Spleen (tissue), 11 donors: ENCODE results near the gene XRCC4. TPM values are rescaled to one million over a fixed set of nuclear protein-coding genes. Genes with fewer than 3 reads are reported as not detected.

Experiments used
- DNase-seq: peaks from one replicate; pipeline ENCODE4 v3.0.0-alpha.2; 2020
- H3K27ac ChIP-seq, 8 donors: fragments of 200-600 bp; sonication (generic) in 7 of 8; 1 replicate in 4 of 8; 2 replicates in 4 of 8; pipeline versions ENCODE4 v1.5.0 to v1.8.0; 2016 to 2021; ENCODE audit warnings: inconsistent platforms in 4 of 8, mild to moderate bottlenecking in 4 of 8, moderate library complexity in 1 of 8
- H3K27me3 ChIP-seq, 7 donors: fragments of 200-600 bp; sonication (generic) in 6 of 7; replicated peaks in 1 of 7; 1 replicate in 4 of 7; 2 replicates in 3 of 7; pipeline versions ENCODE4 v1.5.0 to v1.8.0; 2016 to 2021; ENCODE audit warnings: inconsistent platforms in 3 of 7, mild to moderate bottlenecking in 1 of 7
- H3K36me3 ChIP-seq, 6 donors: fragments of 200-600 bp; sonication (generic) in 5 of 6; 1 replicate in 4 of 6; 2 replicates in 2 of 6; pipeline versions ENCODE4 v1.5.0 to v1.8.0; 2016 to 2021; ENCODE audit warnings: inconsistent platforms in 2 of 6
- H3K4me1 ChIP-seq, 6 donors: fragments of 200-600 bp; sonication (generic) in 5 of 6; 1 replicate in 3 of 6; 2 replicates in 3 of 6; pipeline versions ENCODE4 v1.5.0 to v1.8.0; 2016 to 2021; ENCODE audit warnings: inconsistent platforms in 3 of 6
- H3K4me3 ChIP-seq, 8 donors: fragments of 200-600 bp; sonication (generic) in 7 of 8; 1 replicate in 4 of 8; 2 replicates in 4 of 8; pipeline versions ENCODE4 v1.5.0 to v1.8.0; 2016 to 2021; ENCODE audit warnings: inconsistent platforms in 4 of 8, mild to moderate bottlenecking in 4 of 8, moderate library complexity in 2 of 8
- H3K9me3 ChIP-seq, 8 donors: fragments of 200-600 bp; sonication (generic) in 7 of 8; 1 replicate in 4 of 8; 2 replicates in 4 of 8; pipeline versions ENCODE4 v1.5.0 to v1.8.0; 2016 to 2021; ENCODE audit warnings: inconsistent platforms in 4 of 8
- CTCF ChIP-seq, 11 experiments: fragments of 200-600 bp in 7 of 11; fragments of 450-650 bp in 4 of 11; sonication (generic) in 4 of 11; IDR thresholded peaks in 8 of 11; conservative IDR thresholded peaks in 3 of 11; 1 replicate in 7 of 11; 2 replicates in 4 of 11; pipeline versions ENCODE4 v1.4.0 to v1.8.0; 2016 to 2021; ENCODE audit warnings: antibody characterized with exemption in 11 of 11, inconsistent platforms in 4 of 11, mild to moderate bottlenecking in 1 of 11
- POLR2A ChIP-seq, 3 donors: fragments of 450-650 bp; IDR thresholded peaks; one replicate each; pipeline ENCODE4 v1.5.1; 2017; ENCODE audit warnings: antibody characterized with exemption in 3 of 3, mild to moderate bottlenecking in 1 of 3
- POLR2AphosphoS5 ChIP-seq, 3 donors: sonication (generic); formaldehyde crosslinking; IDR thresholded peaks; one replicate each; pipeline ENCODE4 v1.5.1; 2017; ENCODE audit warnings: antibody characterized with exemption in 3 of 3
- WGBS, 5 donors: extraction: QIAGEN DNeasy Blood & Tissue Kit in 3 of 5; methylation state at CpG; one replicate each; pipeline versions ENCODE4 v1.1.5 to v1.1.7; 2013 to 2018; 5-methylcytosine and 5-hydroxymethylcytosine counted together
- intact Hi-C: fragments of 100-400 bp; cut with DNase I; formaldehyde crosslinking; loops from one replicate; pipeline ENCODE4 v1.15.0; 2023; ENCODE audit warnings: low total_unique reads
- polyA plus RNA-seq, 3 donors: library from polyadenylated mRNA; stranded (reverse); fragments of 200-250 nt; gene quantifications; one replicate each; pipeline ENCODE4 v1.2.1, GENCODE V29; 2013
- total RNA-seq, 7 donors: library from RNA; depleted of rRNA in 3 of 7; stranded (reverse); fragments of >200 nt in 3 of 7; fragmentation: NEBNext Ultra II Directional in 4 of 7; extraction: Animal tissue kit (Norgen Biotek cat#: 25700) in 4 of 7; gene quantifications; one replicate each; pipeline versions ENCODE4 v1.1.0 to v1.2.1, GENCODE V29; 2016 to 2021
- donor health status: healthy with polysubstance abuse.
- donor health status: DM: no; HTN: no; CAD: no; lungs with moderate emphysema.
- donor health status: DM: no; HTN: no; CAD: no.
- donor health status: Bipolar disorder and iron deficiency.
- donor health status: healthy.
- donor health status: DM: no; HTN: no; CAD: no.
- donor health status: DM: yes; HTN: yes; CAD: no.

Gene XRCC4
- total and polyA plus RNA-seq, 10 donors: 4.3 to 14.5 (median 9.6) TPM

- no peak overlapping the region for H3K27ac ChIP-seq
- WGBS, 5 donors: 72 to 90% (median 85%) methylated on average over 1 of the region's 1 CpG
- TF ChIP-seq CTCF (IDR thresholded peaks at IDR 0.05 in 8 of 11, conservative IDR thresholded peaks at IDR 0.05 in 3 of 11) (no peak), POLR2AphosphoS5 (IDR thresholded peaks at IDR 0.05) (no peak), POLR2A (IDR thresholded peaks at IDR 0.05) (no peak)
- no peaks in the 10 kb centered on the region for H3K27me3 ChIP-seq
- peaks cover 0 to 37% (median 10%) of the 10 kb centered on the region in 6 donors for H3K36me3 ChIP-seq
- H3K4me1 ChIP-seq: no peaks in the 10 kb centered on the region
- intact Hi-C loops: no loop called here
- no peak overlapping the region for H3K4me3 ChIP-seq
- H3K9me3 ChIP-seq: peaks cover 0 to 24% (median 16%) of the 10 kb centered on the region in 8 donors
- no peak for DNase-seq
Measured at GRCh38 chr5:83109380-83109779, 32.0 kb downstream of the XRCC4 start.

- TF ChIP-seq POLR2AphosphoS5 (IDR thresholded peaks at IDR 0.05) (no peak), POLR2A (IDR thresholded peaks at IDR 0.05) (no peak), CTCF (IDR thresholded peaks at IDR 0.05 in 8 of 11, conservative IDR thresholded peaks at IDR 0.05 in 3 of 11) (no peak)
- Histone ChIP-seq H3K9me3 (peaks cover 0 to 36% (median 24%) of the 10 kb centered on the region in 8 donors), H3K27ac (no peak overlapping the region), H3K36me3 (peaks cover 0 to 42% (median 14%) of the 10 kb centered on the region in 6 donors), H3K27me3 (no peaks in the 10 kb centered on the region), H3K4me1 (no peaks in the 10 kb centered on the region), H3K4me3 (no peak overlapping the region)
- no peak for DNase-seq
- 90 to 98% (median 92%) methylated on average over 1 of the region's 1 CpG for WGBS, 5 donors
- intact Hi-C loops: no loop called here
Measured at GRCh38 chr5:83115816-83116215, 38.5 kb downstream of the XRCC4 start.

DNA sequence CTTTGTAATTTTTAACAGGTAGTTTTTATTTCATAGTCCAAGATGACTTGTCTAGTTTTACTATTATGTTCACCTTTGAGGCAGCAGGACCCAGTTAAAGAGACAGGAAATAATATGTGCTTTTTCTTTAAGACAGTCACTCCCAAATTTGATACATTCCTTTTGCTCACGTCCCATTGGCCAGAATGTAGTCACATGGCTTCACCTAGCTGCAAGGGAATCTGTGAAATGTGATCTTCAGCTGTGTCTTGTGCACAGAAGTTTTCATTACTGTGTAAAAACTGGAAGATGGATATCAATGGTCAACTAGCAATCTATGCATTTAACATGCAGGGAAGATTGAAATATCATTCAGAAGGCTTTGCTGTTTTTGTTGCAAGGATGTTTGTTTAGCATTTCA, 41.1 kb downstream of the XRCC4 start:
- Histone ChIP-seq H3K4me3 (no peak overlapping the region), H3K36me3 (peaks cover 0 to 28% (median 8%) of the 10 kb centered on the region in 6 donors), H3K4me1 (no peaks in the 10 kb centered on the region), H3K27me3 (no peaks in the 10 kb centered on the region), H3K9me3 (peaks cover 0 to 22% (median 17%) of the 10 kb centered on the region in 8 donors), H3K27ac (no peak overlapping the region)
- TF ChIP-seq POLR2AphosphoS5 (IDR thresholded peaks at IDR 0.05): no peak
- no peak for TF ChIP-seq CTCF (IDR thresholded peaks at IDR 0.05 in 8 of 11, conservative IDR thresholded peaks at IDR 0.05 in 3 of 11)
- no peak for TF ChIP-seq POLR2A (IDR thresholded peaks at IDR 0.05)
- WGBS, 5 donors: 92 to 100% (median 96%) methylated on average over 1 of the region's 1 CpG
- no peak for DNase-seq
- intact Hi-C loops: no loop called here

- TF ChIP-seq POLR2AphosphoS5 (IDR thresholded peaks at IDR 0.05) (no peak), CTCF (IDR thresholded peaks at IDR 0.05 in 8 of 11, conservative IDR thresholded peaks at IDR 0.05 in 3 of 11) (no peak), POLR2A (IDR thresholded peaks at IDR 0.05) (no peak)
Measured at GRCh38 chr5:83118976-83119375, 41.6 kb downstream of the XRCC4 start.

More at GRCh38 chr5:83118976-83119375, 41.6 kb downstream of the XRCC4 start:
- Histone ChIP-seq H3K27ac (no peak overlapping the region), H3K27me3 (no peaks in the 10 kb centered on the region), H3K9me3 (peaks cover 0 to 16% (median 12%) of the 10 kb centered on the region in 8 donors), H3K4me3 (no peak overlapping the region), H3K4me1 (no peaks in the 10 kb centered on the region), H3K36me3 (peaks cover 0 to 23% (median 5%) of the 10 kb centered on the region in 6 donors)
- intact Hi-C loops: no loop called here
- no peak for DNase-seq
- 87 to 96% (median 93%) methylated on average over 1 of the region's 1 CpG for WGBS, 5 donors
